ENCODE measurements around the gene CFH. TPM values are rescaled to one million over a fixed set of nuclear protein-coding genes. Genes with fewer than 3 reads are reported as not detected.

The CFH gene
- total and polyA plus RNA-seq, 2 donors (not counting 3 experiments of a cell fraction or from before 2014, with no cell fraction given): 20.7 to 25.3 TPM

GRCh38 chr1:196659471-196659870 is 7.6 kb downstream of the CFH start:
- Histone ChIP-seq H3K27me3 (ENCODE audit: control insufficient read depth in 2 of 2, insufficient read depth in 2 of 2, low read length in 2 of 2) (no peaks in the 10 kb centered on the region), H3K9ac (replicated peaks; ENCODE audit: extremely low read depth, insufficient read depth, low read length) (no peak overlapping the region), H3K36me3 (ENCODE audit: control insufficient read depth in 2 of 2, extremely low read depth in 1 of 2, insufficient read depth in 2 of 2, low read length in 2 of 2) (no peaks in the 10 kb centered on the region), H3K79me2 (ENCODE audit: control insufficient read depth, insufficient read depth, low read length) (no peaks in the 10 kb centered on the region), H3K4me3 (replicated peaks in 1 of 3; ENCODE audit: insufficient read depth in 1 of 3, low read depth in 1 of 3, low read length in 3 of 3) (no peak overlapping the region), H4K20me1 (replicated peaks; ENCODE audit: control insufficient read depth, extremely low read depth, insufficient read depth, low read length) (no peaks in the 10 kb centered on the region), H3K9me3 (replicated peaks; ENCODE audit: control insufficient read depth, insufficient read depth, low read length) (no peaks in the 10 kb centered on the region), H3K4me2 (ENCODE audit: insufficient read depth, low read length) (no peak overlapping the region), H2AFZ (ENCODE audit: low read depth, low read length) (no peak overlapping the region), H3K9me1 (replicated peaks; ENCODE audit: control insufficient read depth, extremely low read depth, insufficient read depth, low read length) (no peaks in the 10 kb centered on the region), H3K4me1 (ENCODE audit: control insufficient read depth, extremely low read depth, insufficient read depth, low read length) (no peaks in the 10 kb centered on the region), H3K27ac (ENCODE audit: insufficient read depth, low read depth, low read length) (no peak overlapping the region)
- ChIA-PET CTCF (interaction anchor here (0.7 to 4.4 kb wide), 3 partner anchors 303 to 511 kb away, joined by 3 to 33 read pairs (median 6); no protein-coding TSS in a partner anchor), POLR2A (no interaction called here)
- TF ChIP-seq MAX (IDR thresholded peaks at IDR 0.05; ENCODE audit: insufficient read depth, insufficient read length) (no peak), FOS (IDR thresholded peaks at IDR 0.05; ENCODE audit: borderline replicate concordance, insufficient read depth, low read length) (no peak), POLR2AphosphoS5 (IDR thresholded peaks at IDR 0.05; ENCODE audit: insufficient read depth, low read depth, low read length) (no peak), MYC (IDR thresholded peaks at IDR 0.05; ENCODE audit: low read depth, low read length) (no peak), EZH2 (IDR thresholded peaks at IDR 0.05; ENCODE audit: borderline replicate concordance, low read depth, low read length, severe bottlenecking) (no peak), GATA2 (IDR thresholded peaks at IDR 0.05; ENCODE audit: insufficient read depth, insufficient read length, low read depth, low read length) (no peak), CTCF (IDR thresholded peaks at IDR 0.05; ENCODE audit: extremely low read depth in 1 of 2, insufficient read depth in 1 of 2, low read depth in 1 of 2, low read length in 2 of 2) (no peak), JUN (IDR thresholded peaks at IDR 0.05; ENCODE audit: borderline replicate concordance, insufficient read depth, insufficient read length, low read depth) (no peak), POLR2A (IDR thresholded peaks at IDR 0.05; ENCODE audit: low read depth, low read length) (no peak)
- intact Hi-C loops (cut with micrococcal nuclease): no loop called here
- BruUV-seq (replicated peaks): no TSS peak
- FAIRE-seq: no peak
- dilution Hi-C loops (cut with MboI; ENCODE audit: extremely low pct_ligation_motif_present, low sequenced_read_pairs): no loop called here
- no peak for DNase-seq (ENCODE audit: low read depth, low spot score)

All from endothelial cell of umbilical vein (primary cell).